CD4-positive, alpha-beta T cell (primary cell): ENCODE results near the gene SCAMP3. TPM values are rescaled to one million over a fixed set of nuclear protein-coding genes. Genes with fewer than 3 reads are reported as not detected.

ENCODE experiments used
- ATAC-seq: fragments of 200-7000 bp; cut with Tn5 transposase; one replicate; pipeline ENCODE4 v1.10.0; 2022; ENCODE audit warnings: mild to moderate bottlenecking; ENCODE audit not compliant: poor library complexity
- CTCF ChIA-PET: fragments of 350-600 bp; sonication (Branson Sonifier 250); formaldehyde crosslinking; loops from one replicate; lab custom pipeline; 2021; ENCODE audit warnings: antibody characterized with exemption, inconsistent platforms; lab: Charles Lee
- POLR2A ChIA-PET: fragments of 350-600 bp; sonication (Branson Sonifier 250); formaldehyde crosslinking; loops from one replicate; lab custom pipeline; 2021; ENCODE audit warnings: antibody characterized with exemption, inconsistent platforms; lab: Charles Lee
- DNase-seq, 14 experiments: peaks; one replicate each; pipeline ENCODE4 v3.0.0-alpha.2; 2013 to 2020; ENCODE audit warnings: mixed read lengths in 2 of 14
- H3K27ac ChIP-seq, 2 donors: one replicate each; pipeline versions ENCODE4 v1.5.1 to v1.7.0; 2013; ENCODE audit warnings: low read length in 2 of 2, low read depth in 1 of 2, mild to moderate bottlenecking in 1 of 2
- H3K27me3 ChIP-seq, 2 experiments: 1 replicate in 1 of 2; 2 replicates in 1 of 2; pipeline versions ENCODE4 v1.6.1 to v1.7.0; 2013; ENCODE audit warnings: low read length in 2 of 2, control low read depth in 1 of 2, mild to moderate bottlenecking in 1 of 2, moderate library complexity in 1 of 2; ENCODE audit not compliant: insufficient read depth in 2 of 2, control insufficient read depth in 1 of 2
- H3K36me3 ChIP-seq: one replicate; pipeline ENCODE4 v1.6.1; 2013; ENCODE audit warnings: low read length, control low read depth; ENCODE audit not compliant: insufficient read depth
- H3K4me1 ChIP-seq: one replicate; pipeline ENCODE4 v1.6.1; 2013; ENCODE audit warnings: low read length, control low read depth; ENCODE audit not compliant: insufficient read depth
- H3K4me3 ChIP-seq: one replicate; pipeline ENCODE4 v1.5.1; 2013; ENCODE audit warnings: mild to moderate bottlenecking, low read length, moderate library complexity
- H3K9me3 ChIP-seq, 2 experiments: 1 replicate in 1 of 2; 2 replicates in 1 of 2; pipeline versions ENCODE4 v1.6.1 to v1.7.0; 2013; ENCODE audit warnings: low read length in 2 of 2, mild to moderate bottlenecking in 2 of 2, control low read depth in 1 of 2, moderate library complexity in 1 of 2; ENCODE audit not compliant: control insufficient read depth in 1 of 2, insufficient read depth in 1 of 2
- H3K27ac Mint-ChIP-seq: one replicate; pipeline ENCODE4 v1.8.0; 2020; ENCODE audit warnings: mixed read lengths
- H3K27me3 Mint-ChIP-seq: one replicate; pipeline ENCODE4 v1.8.0; 2021; ENCODE audit warnings: mixed read lengths
- H3K36me3 Mint-ChIP-seq: one replicate; pipeline ENCODE4 v1.8.0; 2021; ENCODE audit warnings: low read depth, mixed read lengths
- H3K4me1 Mint-ChIP-seq: one replicate; pipeline ENCODE4 v1.8.0; 2021; ENCODE audit warnings: low read depth, mixed read lengths
- H3K4me3 Mint-ChIP-seq: one replicate; pipeline ENCODE4 v1.8.0; 2020; ENCODE audit warnings: mild to moderate bottlenecking, mixed read lengths
- H3K9me3 Mint-ChIP-seq: one replicate; pipeline ENCODE4 v1.8.0; 2020; ENCODE audit warnings: mixed read lengths
- CTCF ChIP-seq: fragments of 200-600 bp; IDR thresholded peaks from one replicate; pipeline ENCODE4 v1.8.0; 2022; ENCODE audit warnings: antibody characterized with exemption, mild to moderate bottlenecking
- intact Hi-C, 2 experiments: fragments of 100-400 bp; cut with DNase I in 1 of 2; cut with micrococcal nuclease in 1 of 2; formaldehyde crosslinking; loops; one replicate each; pipeline versions ENCODE4 v1.15.1 to v1.9.0; 2023 to 2025; cut with DNase I, micrococcal nuclease
- total RNA-seq, 174 experiments: library from RNA in 2 of 174; stranded (reverse) in 2 of 174; gene quantifications; one replicate each; pipeline ENCODE4 v1.2.3 and lab custom pipeline; 2021 to 2026

Gene SCAMP3
- total RNA-seq, 2 experiments from 2014 or later: 54.8 to 55.6 TPM

- intact Hi-C loops: loop anchor here in 1 of 2 experiments (10.0 kb wide), 2 partner anchors 578 to 778 kb away; partner anchors contain the start of genes GON4L, LAMTOR2, SYT11 and UBQLN4
- peak within 1 kb of the TSS; percentile 65 for H3K27ac Mint-ChIP-seq
- Histone ChIP-seq H3K36me3 (no peaks in the 10 kb centered on the region), H3K4me1 (peaks cover 35% of the 10 kb centered on the region), H3K9me3 (no peaks in the 10 kb centered on the region), H3K27me3 (no peaks in the 10 kb centered on the region), H3K27ac (peak within 1 kb of the TSS; percentile 13 to 29), H3K4me3 (peak within 1 kb of the TSS; percentile 61)
- peak; percentile 70 to 99 (median 90) for DNase-seq
- H3K9me3 Mint-ChIP-seq: no peaks in the 10 kb centered on the region
- ATAC-seq: peak; percentile 31
- H3K4me1 Mint-ChIP-seq: peaks cover 43% of the 10 kb centered on the region
- ChIA-PET CTCF (interaction anchor here (1.2 to 2.1 kb wide), 6 partner anchors 26 to 70 kb away, joined by 3 to 16 read pairs (median 9); no protein-coding TSS in a partner anchor), POLR2A (interaction anchor here (0.9 to 1.3 kb wide), 5 partner anchors 15 to 286 kb away, joined by 3 to 6 read pairs (median 5); partner anchors contain the start of genes ASH1L, FDPS and SCAMP3)
- TF ChIP-seq CTCF: peak; percentile 59
- peaks cover 14% of the 10 kb centered on the region for H3K36me3 Mint-ChIP-seq
- H3K4me3 Mint-ChIP-seq: peak within 1 kb of the TSS; percentile 82
- no peaks in the 10 kb centered on the region for H3K27me3 Mint-ChIP-seq
These were observed 15.1 kb upstream of the SCAMP3 start, which contains the start of gene HCN3 for GRCh38 chr1:155277070-155277901. Gene HCN3 (plus strand): TSS chr1:155277463. CDS start chr1:155277591, 128 bp downstream.

GRCh38 chr1:155273343-155274245, 11.4 kb upstream of the SCAMP3 start, which contains the start of gene CLK2:
Gene CLK2 (minus strand): TSS chr1:155273504. CDS start chr1:155270977, 2,527 bp downstream.
- Mint-ChIP-seq H3K4me3 (peak within 1 kb of the TSS; percentile 100), H3K36me3 (peaks cover 48% of the 10 kb centered on the region), H3K27me3 (no peaks in the 10 kb centered on the region), H3K9me3 (no peaks in the 10 kb centered on the region), H3K27ac (peak within 1 kb of the TSS; percentile 97), H3K4me1 (peaks cover 50% of the 10 kb centered on the region)
- CTCF ChIA-PET: interaction anchor here (1.2 to 4.3 kb wide), 3 partner anchors 10 to 50 kb away, joined by 3 to 23 read pairs (median 22); no protein-coding TSS in a partner anchor
- ATAC-seq (peak; percentile 82), DNase-seq (peak; percentile 85 to 97 (median 95))
- no peaks in the 10 kb centered on the region for H3K9me3 ChIP-seq
- peaks cover 47% of the 10 kb centered on the region for H3K4me1 ChIP-seq
- intact Hi-C loops: loop anchor here (1.0 to 10.0 kb wide), 6 partner anchors 11 to 781 kb away; partner anchors contain the start of genes SCAMP3 (in 2 of the 2), DAP3 (in 1 of the 2), ENTREP3 (in 1 of the 2) and FDPS (in 1 of the 2)
- H3K27ac ChIP-seq: peak within 1 kb of the TSS; percentile 59 to 65
- H3K4me3 ChIP-seq: peak within 1 kb of the TSS; percentile 66
- TF ChIP-seq CTCF: no peak
- POLR2A ChIA-PET: interaction anchor here (0.6 to 3.7 kb wide), 17 partner anchors 9 to 1602 kb away, joined by 3 to 54 read pairs (median 5); partner anchors contain the start of genes ASH1L, FDPS, GON4L and KRTCAP2
- H3K27me3 ChIP-seq: no peaks in the 10 kb centered on the region
- peaks cover 27% of the 10 kb centered on the region for H3K36me3 ChIP-seq
